CD4-positive, alpha-beta T cell treated with Interleukin-12 subunit alpha and Interleukin-12 subunit beta, for 1 hour (primary cell): Measurements from ENCODE around the gene C19orf44.
"Not testable (repeated sequence)": the region's sequence is repeated elsewhere in the genome, so short reads cannot be mapped to it uniquely, and the experiment has no call there.

Source experiments
- DNase-seq: peaks from one replicate; pipeline ENCODE4 v3.0.0-alpha.2; 2020

C19orf44 gene

DNA sequence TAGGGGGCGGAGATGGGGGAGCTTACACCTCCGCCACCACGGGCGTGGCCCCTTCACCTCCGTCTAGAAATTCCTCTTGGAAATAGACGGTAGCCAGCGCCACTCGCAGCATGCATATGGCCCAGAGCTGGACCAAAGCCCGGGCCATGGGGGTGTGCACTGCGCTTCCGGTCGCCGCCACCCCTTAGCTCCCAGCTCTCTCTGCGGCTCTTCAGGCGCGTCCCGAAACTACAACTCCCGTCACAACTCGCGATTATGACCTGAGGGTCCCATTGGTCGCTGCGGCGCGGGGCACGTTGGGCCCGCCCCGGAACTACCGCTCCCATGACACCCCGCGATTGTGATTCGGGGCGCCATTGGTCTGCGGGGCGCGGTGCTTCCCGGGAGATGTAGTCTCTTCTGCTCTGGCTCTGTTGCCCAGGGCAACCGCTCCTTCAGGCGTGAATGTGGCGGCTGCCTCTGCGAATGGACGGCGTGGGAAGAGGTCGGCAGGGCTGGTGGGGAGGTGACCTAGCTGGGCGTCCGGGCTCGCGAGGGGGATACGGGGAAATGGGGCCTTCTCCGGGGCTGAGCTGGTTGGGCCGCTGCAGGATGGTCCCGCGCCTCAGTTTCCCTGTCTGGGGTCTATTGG lies at the start of gene C19orf44, which contains the start of gene CALR3:
TSS of gene C19orf44 (plus strand) at position 413 of the 631 bp plus-strand sequence. CDS start 4,399 bp downstream, outside the sequence.
TSS of gene CALR3 (minus strand) at position 186 of the 631 bp plus-strand sequence. CDS start at position 148, 38 bp downstream.
- peak; percentile 97 for DNase-seq

DNA sequence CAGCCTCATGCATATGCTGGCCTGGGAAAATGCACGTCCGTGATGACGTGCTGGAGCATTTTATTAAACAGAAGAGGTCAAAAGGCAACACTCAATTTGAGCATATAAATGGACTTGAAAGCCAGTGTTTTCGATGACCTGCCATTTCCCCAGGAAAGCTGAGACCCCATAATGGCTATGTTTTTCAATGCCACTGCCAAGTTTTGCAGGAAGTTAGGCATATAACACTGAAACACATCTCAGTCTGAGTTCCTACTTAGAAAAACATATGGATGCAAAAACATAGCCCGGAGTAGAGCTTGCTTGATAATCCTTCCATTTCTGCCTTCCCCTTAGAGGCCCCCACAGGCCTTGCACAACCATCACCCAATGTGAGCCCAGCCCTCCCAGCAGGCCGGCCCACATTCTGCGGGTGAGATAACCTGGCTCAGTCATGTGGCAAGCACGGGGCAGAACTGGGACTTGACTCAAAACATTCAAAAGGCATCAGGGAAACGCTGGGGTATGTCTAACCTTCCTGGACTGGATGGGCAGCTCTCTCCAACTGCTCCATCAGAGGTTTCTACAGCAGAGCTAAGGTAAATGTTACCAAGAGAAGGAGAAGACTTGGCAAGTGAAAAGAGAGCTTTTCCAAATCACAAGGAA lies 49.3 kb upstream of the C19orf44 start:
- DNase-seq = peak; percentile 46

- not testable (repeated sequence) for DNase-seq
These were observed 47.3 kb upstream of the C19orf44 start for GRCh38 chr19:16448872-16449271.

- peak; percentile 59 for DNase-seq
These were observed 46.7 kb upstream of the C19orf44 start for GRCh38 chr19:16449330-16449961.

GRCh38 chr19:16452325-16452724 lies 43.9 kb upstream of the C19orf44 start:
- no peak for DNase-seq

DNA sequence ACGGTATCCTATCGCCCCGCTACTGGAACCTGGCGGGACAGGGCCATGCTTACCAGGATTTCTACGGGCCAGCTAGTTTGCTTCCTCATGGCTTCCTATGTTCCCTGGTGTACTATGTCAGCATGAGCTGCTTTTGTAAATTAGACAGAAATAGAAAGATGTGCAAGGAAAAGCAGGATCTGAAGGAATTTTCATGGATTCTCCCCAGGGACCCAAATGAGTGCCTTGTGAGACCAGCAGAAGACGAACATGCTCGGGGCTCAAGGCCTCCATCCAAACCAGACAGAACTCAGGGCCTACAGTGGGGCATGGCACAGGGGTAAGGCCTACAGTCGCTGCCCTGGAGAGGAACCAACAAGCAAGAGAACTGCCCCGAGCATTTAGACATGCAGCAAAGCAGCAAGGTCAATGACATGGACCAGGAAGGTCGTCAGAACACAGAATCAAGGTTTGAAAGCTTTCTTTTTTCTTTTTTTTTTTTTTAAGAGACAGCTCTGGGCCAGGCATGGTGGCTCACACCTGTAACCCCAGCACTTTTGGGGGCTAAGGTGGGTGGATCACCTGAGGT lies 41.8 kb upstream of the C19orf44 start:
- DNase-seq = no peak

GRCh38 chr19:16455489-16455888 lies 40.7 kb upstream of the C19orf44 start:
- no peak for DNase-seq

DNA sequence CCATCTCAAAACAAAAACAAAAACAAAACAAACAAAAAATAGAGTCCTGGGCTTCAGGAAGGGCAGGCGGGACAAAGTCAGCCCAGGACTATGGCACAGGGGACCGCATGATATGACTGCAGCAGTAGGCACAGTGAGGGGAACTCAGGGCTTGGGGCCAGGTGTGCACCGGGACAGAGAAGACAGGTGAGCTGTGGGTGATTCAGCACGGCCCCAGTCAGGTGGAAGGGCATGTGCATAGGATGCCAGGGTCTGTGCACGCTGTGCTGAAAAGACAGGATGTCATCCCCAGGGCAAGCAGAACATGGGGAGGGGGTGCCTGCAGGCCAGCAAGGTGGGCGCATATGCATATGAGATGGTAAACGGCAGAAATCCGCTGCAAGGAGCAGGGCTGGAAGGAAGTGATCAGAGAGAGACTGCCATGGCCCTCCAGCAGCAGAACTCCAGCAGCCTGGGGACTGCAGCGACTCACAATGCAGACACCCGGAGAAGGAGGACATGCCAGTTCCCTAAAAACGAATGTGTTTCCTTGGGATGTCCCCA lies 39.5 kb upstream of the C19orf44 start:
- DNase-seq = no peak

- no peak for DNase-seq
These were observed 38.8 kb upstream of the C19orf44 start for GRCh38 chr19:16457195-16457953.

DNA sequence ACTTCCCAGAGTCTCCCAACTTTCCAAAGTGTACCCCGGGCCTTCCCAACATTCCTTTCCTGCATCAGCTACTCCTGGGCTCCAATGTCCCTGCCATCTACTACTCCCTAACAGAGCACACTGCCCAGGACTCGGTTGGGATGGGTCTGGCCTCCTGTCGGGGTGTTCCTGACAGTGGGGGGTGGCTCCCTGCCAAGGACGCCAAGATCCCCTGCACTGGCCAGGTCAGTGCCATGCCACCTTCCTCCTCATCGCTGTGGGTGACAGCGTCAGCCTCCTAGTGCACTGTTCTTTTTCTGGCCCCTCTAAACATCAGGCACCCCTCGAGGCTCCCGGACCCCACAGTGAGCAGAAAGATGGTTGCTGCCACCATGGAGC lies 38.3 kb upstream of the C19orf44 start:
- no peak for DNase-seq

GRCh38 chr19:16458391-16459341 lies 37.5 kb upstream of the C19orf44 start:
- DNase-seq = no peak

DNA sequence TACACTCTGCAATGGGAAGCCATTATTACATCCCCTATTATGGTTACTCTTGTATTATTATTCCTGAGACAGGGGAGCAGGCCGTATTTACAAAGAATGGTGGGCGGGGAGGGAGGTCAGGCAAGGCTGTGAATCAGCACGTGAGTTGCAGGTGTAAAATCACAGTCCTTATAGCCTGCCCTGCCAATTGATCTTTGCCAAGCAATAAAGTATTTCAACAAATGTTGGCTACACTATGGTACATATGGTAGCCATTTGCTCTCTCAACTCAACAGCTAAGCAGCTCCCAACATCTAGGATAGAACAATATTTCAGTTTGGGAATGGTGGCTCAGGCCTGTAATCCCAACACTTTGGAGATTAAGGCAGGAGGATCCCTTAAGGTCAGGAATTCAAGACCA lies 36.5 kb upstream of the C19orf44 start:
- DNase-seq = no peak

- DNase-seq = no peak
These were observed 35.7 kb upstream of the C19orf44 start for GRCh38 chr19:16460454-16460853.

GRCh38 chr19:16461630-16462051 lies 34.6 kb upstream of the C19orf44 start:
- no peak for DNase-seq

DNA sequence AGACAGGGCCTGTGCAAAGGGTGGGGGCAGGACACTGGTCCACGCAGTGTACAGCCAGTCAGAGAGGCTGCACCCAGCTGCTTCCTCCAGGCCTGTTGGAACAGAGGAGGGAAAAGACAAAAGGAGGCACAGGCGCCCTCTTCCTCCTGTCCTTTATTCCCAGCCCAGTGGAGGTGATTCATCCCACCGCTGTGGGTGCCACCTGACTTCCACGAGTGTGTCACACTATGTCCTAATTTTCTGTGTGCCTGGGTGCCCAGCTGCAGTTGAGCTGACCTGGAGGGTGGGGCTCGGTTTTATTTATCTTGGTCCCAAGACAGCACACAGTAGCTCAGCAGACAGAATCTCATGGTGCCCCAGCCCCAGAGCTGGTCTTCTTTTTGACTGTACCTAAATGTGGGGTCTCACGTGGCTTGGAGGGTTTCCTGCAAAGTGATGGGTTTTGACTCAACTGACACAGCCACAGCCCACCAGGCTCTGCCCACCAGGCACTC lies 33.4 kb upstream of the C19orf44 start:
- no peak for DNase-seq

DNA sequence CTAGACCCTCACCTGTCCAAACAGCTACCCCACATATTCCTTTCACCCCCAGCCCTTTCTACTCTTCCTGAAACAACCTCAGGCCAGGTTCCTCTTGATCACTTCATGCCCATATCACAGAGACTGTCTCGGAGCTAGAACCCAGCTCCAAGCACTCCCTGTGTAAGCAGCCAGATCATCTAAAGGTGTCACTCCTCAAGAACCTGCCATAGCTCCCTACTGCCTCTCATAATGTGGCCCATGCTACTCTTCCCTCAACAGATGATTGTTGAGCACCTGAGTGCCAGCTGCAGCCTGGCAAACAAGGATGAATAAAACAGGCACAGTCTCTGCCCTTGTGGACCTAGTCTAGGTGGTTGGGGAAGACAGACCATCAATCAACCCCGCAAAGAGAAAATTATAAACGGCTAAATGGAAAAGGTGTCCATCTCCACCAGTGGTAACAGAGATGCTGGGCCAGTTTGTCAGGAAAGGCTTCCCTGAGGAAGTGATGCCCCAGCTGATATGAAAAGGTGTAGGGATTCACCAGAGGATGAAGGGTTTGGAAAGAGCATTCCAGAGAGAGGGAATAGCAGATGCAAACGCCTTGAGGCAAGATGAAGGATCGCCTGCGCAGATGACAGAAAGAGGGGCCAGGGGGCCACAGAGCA lies 32.7 kb upstream of the C19orf44 start:
- no peak for DNase-seq

- DNase-seq = no peak
These were observed 32.1 kb upstream of the C19orf44 start for GRCh38 chr19:16463991-16464575.

- DNase-seq = no peak
These were observed 31.0 kb upstream of the C19orf44 start for GRCh38 chr19:16465239-16465638.

DNA sequence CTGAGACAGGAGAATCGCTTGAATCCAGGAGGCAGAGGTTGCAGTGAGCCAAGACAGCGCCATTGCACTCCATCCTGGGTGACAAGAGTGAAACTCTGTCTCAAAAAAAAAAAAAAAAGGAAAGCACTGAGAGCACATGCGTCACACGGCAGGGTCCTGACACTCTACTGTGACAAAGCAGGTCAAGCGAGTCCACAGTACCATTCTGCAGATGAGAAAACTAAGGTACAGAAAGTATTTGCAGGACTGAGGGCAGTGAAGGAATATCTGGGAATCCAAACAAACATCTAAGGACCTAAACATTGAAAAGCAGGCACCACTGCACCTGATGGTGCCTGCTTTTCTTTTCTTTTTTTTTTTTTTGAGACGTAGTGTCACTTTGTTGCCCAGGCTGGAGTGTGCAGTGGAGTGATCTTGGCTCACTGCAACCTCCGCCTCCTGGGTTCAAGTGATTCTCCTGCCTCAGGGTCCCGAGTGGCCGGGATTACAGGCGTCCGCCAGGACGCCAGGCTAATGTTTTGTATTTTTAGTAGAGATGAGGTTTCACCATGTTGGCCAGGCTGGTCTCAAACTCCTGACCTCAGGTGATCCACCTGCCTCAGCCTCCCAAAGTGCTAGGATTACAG lies 29.3 kb upstream of the C19orf44 start:
- not testable (repeated sequence) for DNase-seq

DNA sequence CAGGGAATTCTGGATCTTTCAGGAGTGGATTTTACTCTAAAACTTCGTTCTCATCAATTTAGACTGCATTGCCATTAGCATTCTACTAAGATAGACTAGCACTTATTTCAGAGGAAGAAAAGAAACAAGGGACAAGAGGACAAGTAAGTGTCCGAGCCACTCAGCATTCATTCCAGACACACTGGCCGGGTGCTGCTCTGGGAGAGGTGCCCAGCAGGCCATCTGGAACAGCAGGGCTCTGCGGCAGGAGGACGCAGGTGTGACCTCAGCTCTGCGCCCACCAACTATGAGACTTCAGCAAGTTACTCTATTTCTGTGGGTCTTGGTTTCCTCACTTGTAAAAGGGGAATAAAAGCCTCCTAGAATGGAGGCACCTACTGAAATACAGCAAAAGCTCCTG lies 28.6 kb upstream of the C19orf44 start:
- no peak for DNase-seq
